GM19397 (cell line): ENCODE measurements around the gene NT5DC1.

Source experiments
- ATAC-seq: cut with Tn5 transposase; IDR thresholded peaks from one replicate; pipeline ENCODE4 v1.9.1; 2021; ENCODE audit warnings: mild to moderate bottlenecking, moderate library complexity; ENCODE audit not compliant: unreplicated experiment

NT5DC1 gene

GRCh38 chr6:116189472-116189871 lies 88.8 kb downstream of the NT5DC1 start:
- no peak for ATAC-seq

DNA sequence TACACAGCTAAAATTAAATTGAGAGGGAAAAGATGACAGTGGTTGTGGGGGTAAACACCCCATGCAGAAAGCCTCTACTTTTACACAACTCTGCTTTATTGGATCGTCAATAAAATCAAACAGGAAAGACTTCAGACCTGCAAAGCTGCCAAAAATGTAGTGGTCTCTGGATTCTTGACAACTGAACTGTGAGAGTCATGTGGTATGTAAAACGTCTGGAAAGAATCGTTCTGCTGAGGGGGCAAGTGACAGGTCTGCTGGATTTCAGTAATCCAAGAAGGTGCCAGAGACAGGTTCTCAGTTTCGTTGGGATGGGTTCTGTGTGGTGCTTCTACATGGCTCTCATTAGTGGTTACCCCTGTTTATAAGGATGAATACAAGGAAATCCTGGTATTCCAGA lies 89.9 kb downstream of the NT5DC1 start:
- no peak for ATAC-seq

DNA sequence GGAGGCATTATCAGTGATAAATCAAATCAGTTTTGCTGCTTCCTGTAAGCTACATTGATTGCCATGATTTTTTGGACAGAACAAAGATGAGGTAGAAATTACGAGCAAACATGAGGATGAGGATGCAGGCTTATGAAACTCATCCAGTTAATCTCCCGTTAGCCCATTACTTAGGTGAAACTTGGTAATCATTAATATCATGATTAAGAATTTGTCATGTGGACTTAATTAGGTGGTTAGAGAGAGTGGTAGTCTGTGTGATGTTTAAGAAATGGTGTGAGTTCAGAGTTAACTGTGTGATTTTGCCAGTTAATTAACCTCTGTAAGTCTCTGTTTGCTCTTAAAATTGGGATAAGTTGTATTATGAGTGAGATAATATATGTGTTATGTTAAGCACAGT lies 91.2 kb downstream of the NT5DC1 start:
- ATAC-seq, result no peak

DNA sequence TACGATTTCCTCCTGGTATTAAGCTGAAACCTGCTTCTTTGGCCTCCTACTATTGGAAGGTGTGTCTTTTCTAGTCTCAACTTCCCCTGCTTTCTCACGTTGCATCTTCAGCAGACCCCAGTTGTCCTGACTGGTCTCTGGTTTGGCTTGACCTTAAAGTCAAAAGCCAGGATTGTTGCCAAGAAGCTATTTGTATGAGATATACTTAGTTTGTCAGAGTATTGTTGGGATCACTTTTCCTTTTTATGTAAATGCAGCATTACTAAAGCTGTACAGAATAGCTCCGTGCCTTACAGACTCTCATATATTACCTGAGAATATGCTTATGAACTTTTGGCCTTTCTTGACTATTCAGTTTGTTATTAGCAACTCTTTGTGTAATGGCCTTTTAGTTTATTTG lies 92.1 kb downstream of the NT5DC1 start:
- ATAC-seq, result no peak

GRCh38 chr6:116196841-116197240 lies 96.2 kb downstream of the NT5DC1 start:
- no peak for ATAC-seq

GRCh38 chr6:116200619-116201249 lies 100.1 kb downstream of the NT5DC1 start:
- ATAC-seq, result no peak

GRCh38 chr6:116201538-116201937 lies 100.9 kb downstream of the NT5DC1 start:
- no peak for ATAC-seq

- no peak for ATAC-seq
Measured at GRCh38 chr6:116205281-116205680, 104.6 kb downstream of the NT5DC1 start.

DNA sequence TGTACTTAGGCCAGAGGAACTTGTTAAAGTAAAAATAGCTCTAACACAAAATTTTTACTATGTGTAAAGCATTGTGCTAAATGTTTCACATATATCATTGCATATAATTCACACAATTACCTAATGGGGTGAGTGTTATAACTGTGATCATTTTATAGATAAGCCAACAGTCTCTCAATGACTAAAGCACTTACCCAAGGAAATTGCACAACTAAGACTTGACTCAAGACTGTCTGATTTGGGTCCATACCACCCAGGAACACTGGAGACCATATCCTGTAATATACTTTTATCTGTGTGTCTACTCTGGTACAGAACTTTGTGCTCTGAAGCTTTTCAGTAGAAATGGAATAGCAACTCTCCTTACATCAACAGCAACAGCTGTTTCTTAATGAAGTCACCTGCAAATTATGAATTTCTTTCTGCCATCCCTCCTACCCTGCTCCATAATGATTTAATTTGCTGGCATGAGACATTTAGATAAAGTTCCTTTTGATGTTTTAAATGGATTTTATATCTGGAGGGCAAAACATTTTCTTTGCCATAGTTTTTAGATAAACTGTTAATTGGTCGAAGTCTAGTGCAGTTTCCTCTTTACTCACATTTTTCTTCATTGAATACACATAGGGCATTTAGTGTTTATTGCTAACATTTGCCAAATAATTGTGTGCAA lies 105.7 kb downstream of the NT5DC1 start:
- ATAC-seq, result no peak

DNA sequence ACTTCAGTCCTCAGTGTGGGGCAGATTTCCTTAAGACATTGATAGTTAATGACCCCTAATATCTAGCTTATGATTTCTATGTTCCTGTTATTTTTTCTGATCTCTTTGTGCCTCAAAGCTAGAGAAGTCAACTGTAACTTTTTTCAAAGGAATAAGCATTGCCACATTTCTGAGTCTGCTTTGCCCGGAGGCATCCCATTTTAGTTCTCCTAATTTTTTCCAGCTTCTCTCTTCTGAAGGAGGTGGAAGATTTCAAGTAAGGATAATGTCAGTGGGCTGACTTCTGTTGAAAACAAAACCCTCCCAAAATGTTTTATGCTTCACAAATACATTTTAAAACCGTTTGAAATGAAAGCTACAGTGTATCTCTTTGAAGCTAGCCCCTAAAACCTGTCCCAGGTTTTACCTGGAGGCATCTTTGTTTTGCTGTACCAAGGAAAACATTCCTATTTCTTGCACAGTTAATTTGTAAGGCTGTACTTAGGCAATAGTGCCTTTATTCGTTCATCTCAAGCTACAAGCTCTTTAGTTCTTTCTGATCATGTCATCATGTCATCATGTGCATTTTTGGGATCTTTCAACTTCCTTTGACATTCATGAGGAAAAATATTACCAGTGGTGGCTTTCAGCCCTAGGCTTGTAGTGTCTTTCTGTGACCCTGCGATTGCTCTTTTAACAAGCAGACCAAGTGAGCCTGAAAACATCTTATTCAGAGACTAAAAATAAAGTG lies 107.6 kb downstream of the NT5DC1 start:
- no peak for ATAC-seq

- no peak for ATAC-seq
Measured at GRCh38 chr6:116210316-116210715, 109.7 kb downstream of the NT5DC1 start.

GRCh38 chr6:116210750-116211425 lies 110.2 kb downstream of the NT5DC1 start:
- ATAC-seq, result no peak

- ATAC-seq, result no peak
Measured at GRCh38 chr6:116214681-116215080, 114.0 kb downstream of the NT5DC1 start.

GRCh38 chr6:116215414-116215813 lies 114.8 kb downstream of the NT5DC1 start:
- ATAC-seq, result no peak

DNA sequence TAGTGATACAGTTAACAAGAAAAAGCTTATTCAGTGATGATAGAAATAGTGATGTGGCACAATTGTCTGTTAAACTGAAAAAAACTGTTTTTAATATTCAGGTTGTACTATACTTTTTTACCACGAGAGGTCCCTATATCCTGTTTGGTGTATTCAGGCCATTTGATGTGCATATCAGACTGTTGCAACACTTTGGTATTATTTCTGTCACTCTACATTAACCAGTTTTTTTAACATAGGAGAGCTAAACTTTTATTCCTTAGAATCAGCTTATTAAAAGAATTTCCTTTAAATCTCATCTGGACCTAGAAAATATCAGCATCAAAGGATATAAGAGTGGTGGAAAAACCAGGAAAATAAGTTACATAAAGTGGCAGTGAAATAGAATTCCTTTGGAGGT lies 116.4 kb downstream of the NT5DC1 start:
- no peak for ATAC-seq

DNA sequence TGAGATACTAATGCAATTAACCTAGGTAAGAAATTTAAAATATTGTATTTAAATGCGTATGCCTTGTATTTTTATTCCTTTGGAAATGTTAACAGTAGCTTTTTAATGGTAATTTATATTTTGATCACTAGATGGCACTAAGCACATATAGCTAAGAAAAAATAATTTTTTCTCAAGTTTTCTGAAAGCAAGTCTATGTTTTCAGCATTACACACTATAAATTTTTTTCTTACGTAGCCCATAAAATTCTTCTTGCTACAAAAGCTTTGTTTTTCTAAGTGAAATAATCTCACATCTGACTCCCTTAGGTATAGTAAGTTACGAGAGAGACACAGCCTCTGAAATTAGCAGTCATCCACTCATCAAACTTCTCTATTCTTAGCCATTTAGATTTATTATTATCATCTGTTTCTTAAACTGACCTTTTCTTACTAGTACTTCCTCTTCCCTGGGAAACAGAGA lies 117.5 kb downstream of the NT5DC1 start:
- no peak for ATAC-seq

- no peak for ATAC-seq
Measured at GRCh38 chr6:116218866-116219265, 118.2 kb downstream of the NT5DC1 start.

GRCh38 chr6:116221067-116221466 lies 120.4 kb downstream of the NT5DC1 start:
- ATAC-seq, result no peak

DNA sequence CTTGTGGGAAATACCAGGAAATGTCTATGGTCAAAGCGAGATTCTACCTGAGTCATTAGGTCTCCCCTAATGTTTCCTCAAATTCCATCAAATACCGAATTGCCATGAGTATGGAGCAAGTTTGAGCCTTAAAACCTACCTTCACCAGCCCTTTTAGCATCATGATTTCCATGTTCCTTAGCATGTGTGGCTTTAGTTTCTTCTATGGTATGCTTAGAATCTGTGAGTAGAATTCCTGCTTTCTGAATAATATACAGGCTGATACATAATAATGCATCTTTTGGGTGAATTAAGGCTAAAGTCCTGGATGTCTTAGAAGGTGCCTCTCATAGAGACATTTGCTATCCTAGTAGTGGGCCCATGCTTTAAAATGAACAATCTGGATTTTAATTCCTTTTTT lies 121.3 kb downstream of the NT5DC1 start:
- no peak for ATAC-seq

- ATAC-seq, result no peak
Measured at GRCh38 chr6:116223355-116223754, 122.7 kb downstream of the NT5DC1 start.

- no peak for ATAC-seq
Measured at GRCh38 chr6:116229287-116229913, 128.7 kb downstream of the NT5DC1 start.
